Ovary (tissue), 9 donors: ENCODE data around the gene ANKRD39. TPM values are rescaled to one million over a fixed set of nuclear protein-coding genes. Genes with fewer than 3 reads are reported as not detected.

Experiments used
- DNase-seq, 5 donors: peaks; one replicate each; pipeline ENCODE4 v3.0.0-alpha.2; 2019 to 2020
- H3K27ac ChIP-seq, 2 donors: fragments of 200-600 bp; one replicate each; pipeline versions ENCODE4 v1.5.1 to v1.8.0; 2019 to 2022
- H3K27me3 ChIP-seq: fragments of 200-600 bp; one replicate; pipeline ENCODE4 v1.8.0; 2022
- H3K36me3 ChIP-seq: fragments of 200-600 bp; sonication (generic); one replicate; pipeline ENCODE4 v1.5.1; 2019
- H3K4me1 ChIP-seq: one replicate; pipeline ENCODE4 v1.8.1; 2013; ENCODE audit warnings: mild to moderate bottlenecking, moderate library complexity; ENCODE audit not compliant: insufficient read depth
- H3K4me3 ChIP-seq: fragments of 200-600 bp; sonication (generic); one replicate; pipeline ENCODE4 v1.5.1; 2017
- H3K9me3 ChIP-seq, 2 donors: fragments of 200-600 bp in 1 of 2; sonication (generic) in 1 of 2; one replicate each; pipeline versions ENCODE4 v1.5.1 to v1.8.1; 2013 to 2019; ENCODE audit warnings: mild to moderate bottlenecking in 1 of 2, moderate library complexity in 1 of 2
- CTCF ChIP-seq, 3 donors: fragments of 450-650 bp in 2 of 3; fragments of 200-600 bp in 1 of 3; IDR thresholded peaks; one replicate each; pipeline versions ENCODE4 v1.5.1 to v1.8.0; 2016 to 2022; ENCODE audit warnings: antibody characterized with exemption in 3 of 3, mild to moderate bottlenecking in 1 of 3
- EP300 ChIP-seq: sonication (generic); formaldehyde crosslinking; IDR thresholded peaks from one replicate; pipeline ENCODE4 v1.6.1; 2017; ENCODE audit warnings: antibody characterized with exemption
- POLR2A ChIP-seq: fragments of 450-650 bp; IDR thresholded peaks from one replicate; pipeline ENCODE4 v1.6.1; 2017; ENCODE audit warnings: antibody characterized with exemption, mild to moderate bottlenecking, moderate library complexity
- WGBS, 3 donors: extraction: QIAGEN DNeasy Blood & Tissue Kit in 1 of 3; methylation state at CpG; one replicate each; pipeline versions ENCODE4 v1.1.5 to v1.1.7; 2013 to 2017; 5-methylcytosine and 5-hydroxymethylcytosine counted together
- intact Hi-C, 4 donors: fragments of 100-400 bp; cut with DNase I; formaldehyde crosslinking; loops; one replicate each; pipeline versions ENCODE4 v1.11.0 to v1.15.1; 2022 to 2023
- polyA plus RNA-seq, 2 donors: library from polyadenylated mRNA; stranded (reverse); fragments of 200-250 nt in 1 of 2; fragments of 350-450 nt in 1 of 2; fragmentation: Illumina TruSeq in 1 of 2; extraction: RNeasy Lipid Tissue Mini Kit (QIAGEN cat#74804) in 1 of 2; gene quantifications; one replicate each; pipeline ENCODE4 v1.2.3, GENCODE V29; 2013 to 2014
- total RNA-seq, 7 donors: library from RNA; depleted of rRNA in 2 of 7; stranded (reverse); fragments of >200 nt in 2 of 7; fragmentation: NEBNext Ultra II Directional in 3 of 7; extraction: Animal tissue kit (Norgen Biotek cat#: 25700) in 3 of 7; gene quantifications; one replicate each; pipeline versions ENCODE4 v1.1.0 to v1.2.4, GENCODE V29; 2016 to 2023
- donor health status: DM: no; HTN: no; CAD: no; lungs with moderate emphysema.
- donor health status: DM: no; HTN: no; CAD: no.
- donor health status: Bipolar disorder and iron deficiency.
- donor health status: DM: yes; HTN: yes; CAD: no.
- donor health status: DM: no; HTN: no; CAD: no.
- donor health status: DM: yes; HTN: yes; CAD: no.

Gene ANKRD39
- total and polyA plus RNA-seq, 9 donors, result 2.6 to 14.7 (median 12.7) TPM

GRCh38 chr2:96856776-96857666 is 795 bp downstream of the ANKRD39 start:
- peak overlapping the region in 1 of 2 donors; percentile 62 for H3K27ac ChIP-seq
- no peak for DNase-seq
- H3K4me3 ChIP-seq, result peak overlapping the region; percentile 96
- peaks cover 14% of the 10 kb centered on the region for H3K4me1 ChIP-seq
- WGBS, 3 donors, result 11 to 13% (median 11%) methylated on average over 27 of the region's 27 CpGs
- H3K27me3 ChIP-seq, result no peaks in the 10 kb centered on the region
- no peaks in the 10 kb centered on the region for H3K9me3 ChIP-seq
- intact Hi-C loops, result loop anchor here in 2 of 4 donors (2.0 to 5.0 kb wide), 2 partner anchors 94 to 95 kb away; no protein-coding TSS in a partner anchor
- no peaks in the 10 kb centered on the region for H3K36me3 ChIP-seq
- no peak for TF ChIP-seq POLR2A
- no peak for TF ChIP-seq CTCF (IDR thresholded peaks at IDR 0.05)

DNA sequence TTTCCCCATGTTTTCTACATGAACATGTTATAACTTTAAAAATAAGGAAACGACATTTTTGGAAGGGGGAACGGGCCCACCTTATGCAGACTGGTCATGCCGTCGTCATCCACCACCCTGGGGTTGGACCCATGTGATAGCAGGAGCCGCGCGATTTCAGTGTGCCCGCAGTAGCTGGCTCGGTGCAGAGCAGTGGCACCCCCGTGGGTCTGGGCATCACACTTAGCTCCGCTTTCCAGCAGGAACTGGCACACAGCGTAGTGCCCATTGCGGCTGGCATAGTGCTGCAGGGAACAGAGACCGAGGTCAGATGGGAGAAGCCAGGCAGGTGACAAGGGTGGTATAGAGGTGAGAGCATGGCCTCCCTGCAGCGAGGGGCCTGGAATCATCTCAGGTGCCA is 4.5 kb downstream of the ANKRD39 start:
- no peak overlapping the region for H3K27ac ChIP-seq

DNA sequence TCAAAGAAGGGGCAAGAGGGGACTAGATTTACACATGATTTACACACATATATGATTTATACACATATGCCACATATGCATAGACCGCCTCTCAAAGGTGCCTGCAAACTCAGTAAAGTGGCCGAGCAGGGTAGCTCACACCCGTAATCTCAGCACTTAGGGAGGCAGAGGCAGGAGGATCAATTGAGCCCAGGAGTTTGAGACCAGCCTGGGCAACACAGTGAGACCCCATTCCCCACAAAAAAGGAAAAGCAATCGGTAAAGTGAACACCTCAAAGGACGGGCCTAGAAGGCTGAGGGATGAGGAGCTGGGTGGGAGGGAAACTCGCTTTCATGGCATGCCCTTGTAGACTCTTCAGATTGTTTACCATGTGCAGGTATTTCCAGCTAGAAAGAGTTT is 5.1 kb downstream of the ANKRD39 start:
- no peak for DNase-seq
- Histone ChIP-seq H3K27ac (no peak overlapping the region), H3K36me3 (no peaks in the 10 kb centered on the region), H3K27me3 (no peaks in the 10 kb centered on the region), H3K9me3 (no peaks in the 10 kb centered on the region), H3K4me1 (peaks cover 10% of the 10 kb centered on the region), H3K4me3 (no peak overlapping the region)
- TF ChIP-seq EP300 (no peak), CTCF (IDR thresholded peaks at IDR 0.05) (no peak), POLR2A (no peak)
- 91 to 97% (median 93%) methylated on average over 6 of the region's 6 CpGs for WGBS, 3 donors
- intact Hi-C loops, result no loop called here

More for the DNA sequence above, 4.5 kb downstream of the ANKRD39 start:
- intact Hi-C loops, result no loop called here
- no peaks in the 10 kb centered on the region for H3K27me3 ChIP-seq
- no peak for DNase-seq
- no peaks in the 10 kb centered on the region for H3K36me3 ChIP-seq
- H3K4me1 ChIP-seq, result peaks cover 10% of the 10 kb centered on the region
- TF ChIP-seq EP300 (no peak), CTCF (IDR thresholded peaks at IDR 0.05) (no peak), POLR2A (no peak)
- H3K9me3 ChIP-seq, result no peaks in the 10 kb centered on the region
- WGBS, 3 donors, result 91 to 94% (median 93%) methylated on average over 15 of the region's 15 CpGs
- H3K4me3 ChIP-seq, result no peak overlapping the region

DNA sequence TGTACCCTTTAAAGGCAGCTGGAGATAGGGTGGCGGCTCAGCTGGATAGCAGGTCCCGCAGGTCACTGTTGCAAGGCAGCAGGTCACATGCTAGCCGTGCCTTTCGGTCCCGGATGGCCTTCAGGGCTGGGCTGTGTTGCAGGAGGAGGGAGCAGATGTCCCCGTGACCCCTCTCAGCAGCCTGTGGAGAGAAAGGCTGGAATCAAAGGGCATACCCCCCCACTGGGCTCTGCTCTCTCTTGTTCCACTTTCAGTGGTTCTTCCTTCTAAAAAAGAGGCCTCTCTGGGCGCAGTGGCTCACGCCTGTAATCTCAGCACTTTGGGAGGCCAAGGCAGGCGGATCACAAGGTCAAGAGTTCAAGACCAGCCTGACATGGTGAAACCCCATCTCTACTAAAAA is 9.6 kb downstream of the ANKRD39 start:
- intact Hi-C loops, result no loop called here
- TF ChIP-seq CTCF (IDR thresholded peaks at IDR 0.05), result no peak
- Histone ChIP-seq H3K9me3 (no peaks in the 10 kb centered on the region), H3K4me3 (no peak overlapping the region), H3K36me3 (no peaks in the 10 kb centered on the region), H3K27me3 (no peaks in the 10 kb centered on the region), H3K4me1 (no peaks in the 10 kb centered on the region), H3K27ac (no peak overlapping the region)
- no peak for DNase-seq
- 55 to 73% (median 70%) methylated on average over 9 of the region's 9 CpGs for WGBS, 3 donors
